HepG2 (cell line): ENCODE measurements around the gene ZNF74.

Experiments
- CBX5 ChIP-seq: sonication (generic); formaldehyde crosslinking; IDR thresholded peaks from 2 replicates; pipeline ENCODE4 v1.4.0; 2020; ENCODE audit warnings: missing genetic modification reagents, borderline replicate concordance
- EZH2 ChIP-seq: conservative IDR thresholded peaks from 2 replicates; pipeline ENCODE4 v1.6.1; 2012; ENCODE audit warnings: mild to moderate bottlenecking, low read depth, low read length, moderate library complexity
- MXI1 ChIP-seq: IDR thresholded peaks from 3 replicates; pipeline ENCODE4 v1.6.1; 2012; ENCODE audit warnings: low read depth, low read length, inconsistent platforms, borderline replicate concordance
- NFE2 ChIP-seq: sonication (generic); formaldehyde crosslinking; IDR thresholded peaks from 2 replicates; pipeline ENCODE4 v1.4.0; 2020; ENCODE audit warnings: missing genetic modification reagents
- NR2C2 ChIP-seq: sonication (generic); formaldehyde crosslinking; IDR thresholded peaks from 2 replicates; pipeline ENCODE4 v1.4.0; 2020; ENCODE audit warnings: missing genetic modification reagents, mild to moderate bottlenecking, moderate library complexity, borderline replicate concordance
- SIX1 ChIP-seq: sonication (generic); formaldehyde crosslinking; IDR thresholded peaks from 2 replicates; pipeline ENCODE4 v1.4.0; 2020; ENCODE audit warnings: missing genetic modification reagents, borderline replicate concordance
- SUZ12 ChIP-seq: fragments of 150-350 bp; IDR thresholded peaks from 2 replicates; pipeline ENCODE4 v1.6.1; 2014; ENCODE audit warnings: low read depth, low read length
- ZFP36 ChIP-seq: fragments of 150-350 bp; IDR thresholded peaks from 2 replicates; pipeline ENCODE4 v1.6.1; 2018; ENCODE audit warnings: borderline replicate concordance, low read length, low read depth; ENCODE audit not compliant: partially characterized antibody
- ZNF124 ChIP-seq: sonication (generic); formaldehyde crosslinking; IDR thresholded peaks from 2 replicates; pipeline ENCODE4 v1.4.0; 2020; ENCODE audit warnings: missing genetic modification reagents
- ZNF225 ChIP-seq: sonication (generic); formaldehyde crosslinking; IDR thresholded peaks from 2 replicates; pipeline ENCODE4 v1.4.0; 2020; ENCODE audit warnings: mild to moderate bottlenecking, missing genetic modification reagents
- ZNF580 ChIP-seq: IDR thresholded peaks from 2 replicates; pipeline ENCODE4 v1.6.1; 2016; ENCODE audit warnings: low read depth, borderline replicate concordance

- TF ChIP-seq ZNF124 (CRISPR knock-in tag) (no peak), MXI1 (no peak), ZNF580 (CRISPR knock-in tag) (no peak), EZH2 (no peak), NR2C2 (CRISPR knock-in tag) (no peak), NFE2 (CRISPR knock-in tag) (no peak), ZFP36 (no peak), SUZ12 (no peak), ZNF225 (CRISPR knock-in tag) (no peak), CBX5 (CRISPR knock-in tag) (no peak), SIX1 (CRISPR knock-in tag) (no peak)
These were observed 27.5 kb downstream of the ZNF74 start for GRCh38 chr22:20421507-20421874.
